Measurements from ENCODE around the gene ADSS1. TPM values are rescaled to one million over a fixed set of nuclear protein-coding genes. Genes with fewer than 3 reads are reported as not detected.

The ADSS1 gene
- total RNA-seq, 1 experiment from 2014 or later, result 9.9 TPM

GRCh38 chr14:104770072-104770579, 46.1 kb downstream of the ADSS1 start:
- intact Hi-C loops (cut with micrococcal nuclease), result no loop called here
- Histone ChIP-seq H3K9me2 (ENCODE audit: insufficient read depth) (no peaks in the 10 kb centered on the region), H3K27ac (ENCODE audit: low read depth, low read length) (no peak overlapping the region), H3K36me3 (ENCODE audit: control insufficient read depth in 1 of 2, insufficient read depth in 2 of 2, low read length in 2 of 2) (peaks cover 0 to 37% of the 10 kb centered on the region in 2 experiments; a peak in 3 of 4 replicates), H3K79me2 (ENCODE audit: insufficient read depth, low read length) (no peaks in the 10 kb centered on the region), H3K9ac (ENCODE audit: low read length) (no peak overlapping the region), H3K4me1 (ENCODE audit: control insufficient read depth in 1 of 2, insufficient read depth in 2 of 2, low read length in 2 of 2) (peaks cover 3 to 9% of the 10 kb centered on the region in 2 experiments; a peak in 3 of 4 replicates), H3K4me3 (replicated peaks in 1 of 2; ENCODE audit: low read depth in 1 of 2, low read length in 2 of 2) (no peak overlapping the region), H2AFZ (ENCODE audit: low read depth, low read length, poor library complexity, severe bottlenecking) (no peak overlapping the region), H3K27me3 (ENCODE audit: insufficient read depth, low read length) (no peaks in the 10 kb centered on the region), H3K9me3 (ENCODE audit: control insufficient read depth in 1 of 2, insufficient read depth in 1 of 2, low read depth in 1 of 2, low read length in 2 of 2) (peaks cover 0 to 11% of the 10 kb centered on the region in 2 experiments; a peak in 2 of 4 replicates), H4K20me1 (ENCODE audit: insufficient read depth) (no peaks in the 10 kb centered on the region), H3K4me2 (ENCODE audit: low read length) (no peak overlapping the region)
- BruUV-seq (replicated peaks), result no TSS peak
- POLR2A ChIA-PET, result no interaction called here
- RAD21 ChIA-PET (ENCODE audit: low non-redundant PET in 1 of 2, low total read pairs in 2 of 2, uncharacterized antibody in 2 of 2, unreplicated experiment in 2 of 2), result no interaction called here
- no peak for ATAC-seq
- DNase-seq (ENCODE audit: low read depth, low spot score), result no peak
- CTCF ChIA-PET, result interaction anchor here (1.4 to 3.1 kb wide), 2 partner anchors 17 to 56 kb away, joined by 5 to 29 read pairs; partner anchors contain the start of gene SIVA1
- TF ChIP-seq CBX3 (IDR thresholded peaks at IDR 0.05; ENCODE audit: low read depth), result no peak
- TF ChIP-seq SP1 (IDR thresholded peaks at IDR 0.05; ENCODE audit: low read depth), result no peak
- TF ChIP-seq EZH2phosphoT487 (IDR thresholded peaks at IDR 0.05; ENCODE audit: borderline replicate concordance), result no peak
- no peak for TF ChIP-seq JUND (IDR thresholded peaks at IDR 0.05)
- no peak for TF ChIP-seq EGR1 (IDR thresholded peaks at IDR 0.05; ENCODE audit: low read depth)
- no peak for TF ChIP-seq YY1 (IDR thresholded peaks at IDR 0.05; ENCODE audit: extremely low read depth, insufficient replicate concordance, low read depth, low read length)
- no peak for TF ChIP-seq TCF7L2 (IDR thresholded peaks at IDR 0.05; ENCODE audit: borderline replicate concordance, extremely low read depth, insufficient read depth, insufficient read length)
- TF ChIP-seq ELF1 (IDR thresholded peaks at IDR 0.05; ENCODE audit: borderline replicate concordance, low read depth), result no peak
- TF ChIP-seq EZH2 (IDR thresholded peaks at IDR 0.05), result no peak
- TF ChIP-seq CEBPB (IDR thresholded peaks at IDR 0.05; ENCODE audit: low read depth), result no peak
- TF ChIP-seq ATF3 (IDR thresholded peaks at IDR 0.05), result no peak
